Neural progenitor cell (in vitro differentiated cells): ENCODE results near the gene SNTG2. TPM values are rescaled to one million over a fixed set of nuclear protein-coding genes. Genes with fewer than 3 reads are reported as not detected.

ENCODE experiments used
- DNase-seq: peaks from one replicate; pipeline ENCODE4 v3.0.0-alpha.2; 2016; ENCODE audit warnings: low spot score
- H2AFZ ChIP-seq: fragments of 200-600 bp; sonication (generic); replicated peaks from 2 replicates; pipeline ENCODE4 v1.6.1; 2016; ENCODE audit warnings: antibody characterized with exemption
- H3F3A ChIP-seq: fragments of 200-600 bp; sonication (generic); 2 replicates; pipeline ENCODE4 v1.6.1; 2016; ENCODE audit warnings: antibody characterized with exemption, low read depth
- H3K27ac ChIP-seq: fragments of 200-600 bp; sonication (generic); 2 replicates; pipeline ENCODE4 v1.5.1; 2016; ENCODE audit warnings: mild to moderate bottlenecking
- H3K27me3 ChIP-seq: fragments of 200-600 bp; sonication (generic); 2 replicates; pipeline ENCODE4 v1.6.1; 2016; ENCODE audit warnings: mild to moderate bottlenecking, moderate library complexity
- H3K36me3 ChIP-seq: fragments of 200-600 bp; sonication (generic); 2 replicates; pipeline ENCODE4 v1.5.1; 2016
- H3K4me1 ChIP-seq: fragments of 200-600 bp; sonication (generic); 2 replicates; pipeline ENCODE4 v1.6.1; 2016; ENCODE audit warnings: mixed run types
- H3K4me2 ChIP-seq: fragments of 200-600 bp; sonication (generic); 2 replicates; pipeline ENCODE4 v1.6.1; 2016
- H3K4me3 ChIP-seq: fragments of 200-600 bp; sonication (generic); 2 replicates; pipeline ENCODE4 v1.5.1; 2016
- H3K79me2 ChIP-seq: fragments of 200-600 bp; sonication (generic); 2 replicates; pipeline ENCODE4 v1.6.1; 2016; ENCODE audit warnings: low read depth
- H3K9ac ChIP-seq: fragments of 200-600 bp; sonication (generic); 2 replicates; pipeline ENCODE4 v1.6.1; 2016
- H3K9me3 ChIP-seq: fragments of 200-600 bp; sonication (generic); 2 replicates; pipeline ENCODE4 v1.5.1; 2016; ENCODE audit warnings: low read depth
- H4K20me1 ChIP-seq: fragments of 200-600 bp; sonication (generic); 2 replicates; pipeline ENCODE4 v1.6.1; 2016; ENCODE audit warnings: low read depth
- H3K27ac Mint-ChIP-seq: 3 replicates; pipeline ENCODE4 v1.8.0; 2021; ENCODE audit warnings: mixed read lengths
- H3K27me3 Mint-ChIP-seq: 2 replicates; pipeline ENCODE4 v1.8.0; 2022; ENCODE audit warnings: low read depth, mild to moderate bottlenecking, inconsistent platforms, moderate library complexity, mixed read lengths; ENCODE audit not compliant: insufficient read depth
- H3K36me3 Mint-ChIP-seq: 3 replicates; pipeline ENCODE4 v1.8.0; 2021; ENCODE audit warnings: mixed read lengths
- H3K4me1 Mint-ChIP-seq: 3 replicates; pipeline ENCODE4 v1.8.0; 2021; ENCODE audit warnings: mixed read lengths
- H3K4me3 Mint-ChIP-seq: 3 replicates; pipeline ENCODE4 v1.8.0; 2021; ENCODE audit warnings: mild to moderate bottlenecking, moderate library complexity, mixed read lengths
- H3K9me3 Mint-ChIP-seq: 3 replicates; pipeline ENCODE4 v1.8.0; 2020; ENCODE audit warnings: mixed read lengths
- EZH2 ChIP-seq: fragments of 200-600 bp; sonication (generic); IDR thresholded peaks from 2 replicates; pipeline ENCODE4 v1.6.1; 2017; ENCODE audit warnings: antibody characterized with exemption, mild to moderate bottlenecking, moderate library complexity
- EZH2phosphoT487 ChIP-seq: fragments of 200-600 bp; sonication (generic); IDR thresholded peaks from 2 replicates; pipeline ENCODE4 v1.6.1; 2017; ENCODE audit warnings: antibody characterized with exemption
- total RNA-seq: library from RNA; depleted of rRNA; stranded (reverse); fragments of >200 nt; gene quantifications from 2 replicates; pipeline ENCODE4 v1.2.3, GENCODE V29; 2015; ENCODE audit warnings: low replicate concordance
- TF ChIP-seq, protein P1 (sequence below): fragments of 200-600 bp; sonication (generic); IDR thresholded peaks from 2 replicates; pipeline ENCODE4 v1.5.1; 2017; ENCODE audit warnings: antibody characterized with exemption, mild to moderate bottlenecking

The SNTG2 gene
- total RNA-seq, 1 donor from 2014 or later: 1.1 TPM

DNA sequence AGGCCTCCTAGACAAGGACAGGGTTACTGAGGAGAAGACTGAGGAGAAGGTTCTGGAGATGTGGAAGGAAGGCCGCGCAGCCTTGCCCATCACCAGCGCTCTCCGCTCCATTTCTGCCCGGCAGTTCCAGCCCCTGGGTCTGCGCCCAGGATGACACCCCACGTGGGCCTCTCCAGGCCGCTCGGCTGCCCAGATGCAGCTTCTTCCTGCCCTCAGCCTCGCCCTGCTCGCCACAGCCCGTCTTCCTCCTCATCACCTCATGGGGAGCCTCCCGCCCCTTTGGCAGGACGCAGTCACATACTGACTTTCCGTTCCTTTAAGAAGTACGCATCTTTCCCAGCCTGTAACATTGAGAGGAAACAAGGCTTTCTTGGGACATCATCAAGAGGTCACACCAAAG, 37.1 kb downstream of the SNTG2 start:
- Histone ChIP-seq H2AFZ (no peak overlapping the region), H3K27me3 (no peaks in the 10 kb centered on the region), H3F3A (no peaks in the 10 kb centered on the region), H3K4me3 (no peak overlapping the region), H4K20me1 (no peaks in the 10 kb centered on the region), H3K9me3 (no peaks in the 10 kb centered on the region), H3K4me2 (no peak overlapping the region), H3K9ac (no peak overlapping the region), H3K36me3 (no peaks in the 10 kb centered on the region), H3K79me2 (no peaks in the 10 kb centered on the region), H3K27ac (no peak overlapping the region), H3K4me1 (peaks cover 22% of the 10 kb centered on the region)
- Mint-ChIP-seq H3K4me1 (peaks cover 22% of the 10 kb centered on the region), H3K9me3 (peaks cover 5% of the 10 kb centered on the region), H3K36me3 (no peaks in the 10 kb centered on the region), H3K27me3 (peaks cover 4% of the 10 kb centered on the region), H3K27ac (no peak overlapping the region), H3K4me3 (no peak overlapping the region)
- no peak for TF ChIP-seq EZH2phosphoT487
- TF ChIP-seq, protein P1, sequence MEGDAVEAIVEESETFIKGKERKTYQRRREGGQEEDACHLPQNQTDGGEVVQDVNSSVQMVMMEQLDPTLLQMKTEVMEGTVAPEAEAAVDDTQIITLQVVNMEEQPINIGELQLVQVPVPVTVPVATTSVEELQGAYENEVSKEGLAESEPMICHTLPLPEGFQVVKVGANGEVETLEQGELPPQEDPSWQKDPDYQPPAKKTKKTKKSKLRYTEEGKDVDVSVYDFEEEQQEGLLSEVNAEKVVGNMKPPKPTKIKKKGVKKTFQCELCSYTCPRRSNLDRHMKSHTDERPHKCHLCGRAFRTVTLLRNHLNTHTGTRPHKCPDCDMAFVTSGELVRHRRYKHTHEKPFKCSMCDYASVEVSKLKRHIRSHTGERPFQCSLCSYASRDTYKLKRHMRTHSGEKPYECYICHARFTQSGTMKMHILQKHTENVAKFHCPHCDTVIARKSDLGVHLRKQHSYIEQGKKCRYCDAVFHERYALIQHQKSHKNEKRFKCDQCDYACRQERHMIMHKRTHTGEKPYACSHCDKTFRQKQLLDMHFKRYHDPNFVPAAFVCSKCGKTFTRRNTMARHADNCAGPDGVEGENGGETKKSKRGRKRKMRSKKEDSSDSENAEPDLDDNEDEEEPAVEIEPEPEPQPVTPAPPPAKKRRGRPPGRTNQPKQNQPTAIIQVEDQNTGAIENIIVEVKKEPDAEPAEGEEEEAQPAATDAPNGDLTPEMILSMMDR: no peak
- TF ChIP-seq EZH2: no peak
- no peak for DNase-seq

DNA sequence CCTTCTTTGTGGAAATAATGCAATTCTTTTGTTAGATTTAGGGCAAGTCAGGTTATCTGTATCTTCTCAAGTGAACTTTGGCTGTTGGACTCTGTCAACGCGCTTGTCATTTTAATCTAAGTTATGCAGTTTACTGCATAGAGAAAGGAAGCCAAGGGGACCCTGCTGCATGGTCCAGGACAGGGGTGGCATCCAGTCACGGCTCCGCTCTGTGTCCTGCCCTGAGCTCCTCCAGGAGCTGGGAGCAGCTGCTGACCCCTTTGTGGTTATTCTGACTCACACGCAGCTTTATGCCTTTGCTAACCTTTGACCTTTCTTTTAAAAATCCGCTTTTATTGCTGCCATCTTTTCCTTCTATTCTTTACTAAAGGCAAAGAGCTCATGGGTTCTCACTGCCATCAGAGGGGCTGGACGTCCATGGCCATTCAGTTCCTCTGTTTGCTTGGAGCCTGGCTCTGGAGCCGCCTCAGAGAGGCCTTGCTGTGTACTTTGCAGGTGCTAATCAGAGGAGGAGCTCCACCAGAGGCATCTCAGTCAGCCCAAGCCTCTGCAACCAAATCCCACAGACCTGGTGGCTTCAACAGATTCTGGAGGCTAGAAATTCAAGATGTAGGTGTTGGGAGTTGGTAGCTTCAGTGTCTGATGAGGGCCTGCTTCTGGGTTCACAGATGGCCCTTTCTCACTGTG, 39.3 kb downstream of the SNTG2 start:
- Mint-ChIP-seq H3K4me3 (no peak overlapping the region), H3K36me3 (no peaks in the 10 kb centered on the region), H3K9me3 (peaks cover 5% of the 10 kb centered on the region), H3K27me3 (peaks cover 2% of the 10 kb centered on the region), H3K4me1 (peaks cover 22% of the 10 kb centered on the region), H3K27ac (no peak overlapping the region)
- no peak overlapping the region for H3K4me3 ChIP-seq
- no peaks in the 10 kb centered on the region for H3F3A ChIP-seq
- no peaks in the 10 kb centered on the region for H3K9me3 ChIP-seq
- no peak overlapping the region for H2AFZ ChIP-seq
- no peaks in the 10 kb centered on the region for H3K79me2 ChIP-seq
- H3K4me1 ChIP-seq: peaks cover 22% of the 10 kb centered on the region
- no peaks in the 10 kb centered on the region for H3K27me3 ChIP-seq
- no peak for TF ChIP-seq EZH2phosphoT487
- TF ChIP-seq EZH2: no peak
- H3K27ac ChIP-seq: peak overlapping the region; percentile 37
- H3K36me3 ChIP-seq: no peaks in the 10 kb centered on the region
- peak overlapping the region; percentile 32 for H3K4me2 ChIP-seq
- no peaks in the 10 kb centered on the region for H4K20me1 ChIP-seq
- DNase-seq: no peak
- H3K9ac ChIP-seq: no peak overlapping the region

- no peaks in the 10 kb centered on the region for H3K9me3 ChIP-seq
- H3K27ac Mint-ChIP-seq: no peak overlapping the region
- no peak overlapping the region for H3K4me3 Mint-ChIP-seq
- H3K27me3 ChIP-seq: no peaks in the 10 kb centered on the region
- no peak overlapping the region for H3K9ac ChIP-seq
- H2AFZ ChIP-seq: no peak overlapping the region
- H3K36me3 Mint-ChIP-seq: no peaks in the 10 kb centered on the region
- H3K27ac ChIP-seq: no peak overlapping the region
- H3K4me3 ChIP-seq: no peak overlapping the region
- H3K27me3 Mint-ChIP-seq: peaks cover 2% of the 10 kb centered on the region
- H3K9me3 Mint-ChIP-seq: peaks cover 5% of the 10 kb centered on the region
- peaks cover 16% of the 10 kb centered on the region for H3K4me1 ChIP-seq
- H3K4me1 Mint-ChIP-seq: peaks cover 15% of the 10 kb centered on the region
- no peaks in the 10 kb centered on the region for H3F3A ChIP-seq
- no peaks in the 10 kb centered on the region for H3K36me3 ChIP-seq
- H4K20me1 ChIP-seq: no peaks in the 10 kb centered on the region
- no peak overlapping the region for H3K4me2 ChIP-seq
- TF ChIP-seq EZH2 (no peak), EZH2phosphoT487 (no peak)
- TF ChIP-seq, protein P1: no peak
- no peaks in the 10 kb centered on the region for H3K79me2 ChIP-seq
- DNase-seq: no peak
These were observed 40.3 kb downstream of the SNTG2 start for GRCh38 chr2:990970-991369.

GRCh38 chr2:1002350-1002749, 51.7 kb downstream of the SNTG2 start:
- no peaks in the 10 kb centered on the region for H3K27me3 Mint-ChIP-seq

More at GRCh38 chr2:1002350-1002749, 51.7 kb downstream of the SNTG2 start:
- no peak for DNase-seq
- no peak overlapping the region for H3K4me3 ChIP-seq
- H3K9ac ChIP-seq: no peak overlapping the region
- no peaks in the 10 kb centered on the region for H3K4me1 ChIP-seq
- Mint-ChIP-seq H3K36me3 (no peaks in the 10 kb centered on the region), H3K4me3 (no peak overlapping the region), H3K9me3 (peaks cover 8% of the 10 kb centered on the region), H3K4me1 (no peaks in the 10 kb centered on the region), H3K27ac (no peak overlapping the region)
- no peak overlapping the region for H3K27ac ChIP-seq
- H3K27me3 ChIP-seq: no peaks in the 10 kb centered on the region
- no peaks in the 10 kb centered on the region for H3K36me3 ChIP-seq
- no peaks in the 10 kb centered on the region for H3K9me3 ChIP-seq
- no peak overlapping the region for H2AFZ ChIP-seq
- H4K20me1 ChIP-seq: no peaks in the 10 kb centered on the region
- TF ChIP-seq EZH2phosphoT487: no peak
- TF ChIP-seq EZH2: no peak
- TF ChIP-seq, protein P1: no peak
- H3F3A ChIP-seq: no peaks in the 10 kb centered on the region
- no peak overlapping the region for H3K4me2 ChIP-seq
- no peaks in the 10 kb centered on the region for H3K79me2 ChIP-seq
